ENCODE measurements around the gene NCF4. TPM values are rescaled to one million over a fixed set of nuclear protein-coding genes. Genes with fewer than 3 reads are reported as not detected.

The NCF4 gene
- total and polyA plus RNA-seq, 9 of the 15 experiments (the other 6 are each of a cell fraction or from before 2014, with no cell fraction given), result 0.04 to 0.95 (median 0.33) TPM

DNA sequence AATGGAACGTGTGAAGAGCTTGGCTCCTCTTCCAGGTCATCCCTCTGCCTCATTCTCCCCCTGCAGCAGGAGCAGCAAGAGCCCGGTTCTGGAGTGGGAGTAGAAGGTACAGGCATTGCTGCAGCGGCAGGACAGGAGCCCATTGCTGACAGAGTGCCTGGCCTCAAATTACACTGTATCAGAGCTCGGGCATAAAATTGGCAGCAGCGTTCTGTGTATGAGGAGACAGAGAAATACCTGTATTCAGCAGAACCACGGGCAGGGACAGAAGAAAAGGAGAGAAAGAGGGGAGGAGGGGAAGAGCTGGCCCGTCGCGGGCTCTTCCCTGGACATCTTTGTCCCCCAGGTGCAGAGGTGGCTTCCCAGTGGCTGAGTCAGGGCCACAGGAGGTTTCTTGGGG, 2.6 kb upstream of the NCF4 start:
- WGBS (ENCODE audit: insufficient coverage, low coverage, missing lambda C conversion rate), result 0% methylated on average over 4 of the region's 9 CpGs
- peaks cover 0 to 19% of the 10 kb centered on the region in 2 experiments; a peak in 3 of 5 replicates for H3K4me1 ChIP-seq (replicated peaks in 1 of 2; ENCODE audit: control insufficient read depth in 2 of 2, insufficient read depth in 2 of 2, low read length in 2 of 2)
- DNase-seq (ENCODE audit: extremely low read depth in 1 of 4, low spot score in 3 of 4) (no peak), ATAC-seq (no peak), FAIRE-seq (no peak)
- H2AFZ ChIP-seq (ENCODE audit: low read depth, low read length), result no peak overlapping the region
- in situ Hi-C loops (cut with MboI), result no loop called here
- H3K27ac ChIP-seq (ENCODE audit: extremely low read depth, low read depth, low read length), result no peak overlapping the region
- intact Hi-C loops (cut with micrococcal nuclease), result loop anchor here (5.0 kb wide), 1 partner anchor 119 kb away; no protein-coding TSS in a partner anchor
- H3K9me1 ChIP-seq (ENCODE audit: control insufficient read depth, insufficient read depth, low read length), result no peaks in the 10 kb centered on the region
- no peaks in the 10 kb centered on the region; the same call in 1 of the 2 replicates for H4K20me1 ChIP-seq (replicated peaks; ENCODE audit: control insufficient read depth, insufficient read depth, low read length)
- ChIA-PET POLR2A (no interaction called here), CTCF (ENCODE audit: low intra/inter-chr PET ratio) (no interaction called here)
- no peaks in the 10 kb centered on the region for H3K36me3 ChIP-seq (ENCODE audit: control insufficient read depth, insufficient read depth, low read length)
- no peak overlapping the region for H3K9ac ChIP-seq (ENCODE audit: insufficient read depth in 1 of 2, low read depth in 2 of 2, low read length in 2 of 2)
- H3K4me3 ChIP-seq, result no peak overlapping the region
- peaks cover 0 to 6% of the 10 kb centered on the region in 2 experiments; a peak in 1 of 5 replicates for H3K27me3 ChIP-seq (ENCODE audit: control insufficient read depth in 2 of 2, insufficient read depth in 2 of 2, low read length in 2 of 2)
- BruUV-seq (replicated peaks), result no TSS peak
- no peaks in the 10 kb centered on the region for H3K9me3 ChIP-seq (replicated peaks; ENCODE audit: control insufficient read depth, insufficient read depth, low read depth, low read length)
- no peaks in the 10 kb centered on the region for H3K79me2 ChIP-seq (ENCODE audit: control insufficient read depth, insufficient read depth, low read length)
- no peak overlapping the region for H3K4me2 ChIP-seq (ENCODE audit: insufficient read depth, low read length)
- TF ChIP-seq, protein P1, sequence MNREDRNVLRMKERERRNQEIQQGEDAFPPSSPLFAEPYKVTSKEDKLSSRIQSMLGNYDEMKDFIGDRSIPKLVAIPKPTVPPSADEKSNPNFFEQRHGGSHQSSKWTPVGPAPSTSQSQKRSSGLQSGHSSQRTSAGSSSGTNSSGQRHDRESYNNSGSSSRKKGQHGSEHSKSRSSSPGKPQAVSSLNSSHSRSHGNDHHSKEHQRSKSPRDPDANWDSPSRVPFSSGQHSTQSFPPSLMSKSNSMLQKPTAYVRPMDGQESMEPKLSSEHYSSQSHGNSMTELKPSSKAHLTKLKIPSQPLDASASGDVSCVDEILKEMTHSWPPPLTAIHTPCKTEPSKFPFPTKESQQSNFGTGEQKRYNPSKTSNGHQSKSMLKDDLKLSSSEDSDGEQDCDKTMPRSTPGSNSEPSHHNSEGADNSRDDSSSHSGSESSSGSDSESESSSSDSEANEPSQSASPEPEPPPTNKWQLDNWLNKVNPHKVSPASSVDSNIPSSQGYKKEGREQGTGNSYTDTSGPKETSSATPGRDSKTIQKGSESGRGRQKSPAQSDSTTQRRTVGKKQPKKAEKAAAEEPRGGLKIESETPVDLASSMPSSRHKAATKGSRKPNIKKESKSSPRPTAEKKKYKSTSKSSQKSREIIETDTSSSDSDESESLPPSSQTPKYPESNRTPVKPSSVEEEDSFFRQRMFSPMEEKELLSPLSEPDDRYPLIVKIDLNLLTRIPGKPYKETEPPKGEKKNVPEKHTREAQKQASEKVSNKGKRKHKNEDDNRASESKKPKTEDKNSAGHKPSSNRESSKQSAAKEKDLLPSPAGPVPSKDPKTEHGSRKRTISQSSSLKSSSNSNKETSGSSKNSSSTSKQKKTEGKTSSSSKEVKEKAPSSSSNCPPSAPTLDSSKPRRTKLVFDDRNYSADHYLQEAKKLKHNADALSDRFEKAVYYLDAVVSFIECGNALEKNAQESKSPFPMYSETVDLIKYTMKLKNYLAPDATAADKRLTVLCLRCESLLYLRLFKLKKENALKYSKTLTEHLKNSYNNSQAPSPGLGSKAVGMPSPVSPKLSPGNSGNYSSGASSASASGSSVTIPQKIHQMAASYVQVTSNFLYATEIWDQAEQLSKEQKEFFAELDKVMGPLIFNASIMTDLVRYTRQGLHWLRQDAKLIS (CRISPR knock-in tag; IDR thresholded peaks at IDR 0.05), result no peak
- TF ChIP-seq XRCC4 (IDR thresholded peaks at IDR 0.05; ENCODE audit: extremely low read depth, insufficient read depth, insufficient read length), result no peak
- TF ChIP-seq, protein P2, sequence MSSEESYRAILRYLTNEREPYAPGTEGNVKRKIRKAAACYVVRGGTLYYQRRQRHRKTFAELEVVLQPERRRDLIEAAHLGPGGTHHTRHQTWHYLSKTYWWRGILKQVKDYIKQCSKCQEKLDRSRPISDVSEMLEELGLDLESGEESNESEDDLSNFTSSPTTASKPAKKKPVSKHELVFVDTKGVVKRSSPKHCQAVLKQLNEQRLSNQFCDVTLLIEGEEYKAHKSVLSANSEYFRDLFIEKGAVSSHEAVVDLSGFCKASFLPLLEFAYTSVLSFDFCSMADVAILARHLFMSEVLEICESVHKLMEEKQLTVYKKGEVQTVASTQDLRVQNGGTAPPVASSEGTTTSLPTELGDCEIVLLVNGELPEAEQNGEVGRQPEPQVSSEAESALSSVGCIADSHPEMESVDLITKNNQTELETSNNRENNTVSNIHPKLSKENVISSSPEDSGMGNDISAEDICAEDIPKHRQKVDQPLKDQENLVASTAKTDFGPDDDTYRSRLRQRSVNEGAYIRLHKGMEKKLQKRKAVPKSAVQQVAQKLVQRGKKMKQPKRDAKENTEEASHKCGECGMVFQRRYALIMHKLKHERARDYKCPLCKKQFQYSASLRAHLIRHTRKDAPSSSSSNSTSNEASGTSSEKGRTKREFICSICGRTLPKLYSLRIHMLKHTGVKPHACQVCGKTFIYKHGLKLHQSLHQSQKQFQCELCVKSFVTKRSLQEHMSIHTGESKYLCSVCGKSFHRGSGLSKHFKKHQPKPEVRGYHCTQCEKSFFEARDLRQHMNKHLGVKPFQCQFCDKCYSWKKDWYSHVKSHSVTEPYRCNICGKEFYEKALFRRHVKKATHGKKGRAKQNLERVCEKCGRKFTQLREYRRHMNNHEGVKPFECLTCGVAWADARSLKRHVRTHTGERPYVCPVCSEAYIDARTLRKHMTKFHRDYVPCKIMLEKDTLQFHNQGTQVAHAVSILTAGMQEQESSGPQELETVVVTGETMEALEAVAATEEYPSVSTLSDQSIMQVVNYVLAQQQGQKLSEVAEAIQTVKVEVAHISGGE (CRISPR knock-in tag; IDR thresholded peaks at IDR 0.05), result no peak
- no peak for TF ChIP-seq NFRKB (IDR thresholded peaks at IDR 0.05; ENCODE audit: low read depth)
- no peak for TF ChIP-seq PML (IDR thresholded peaks at IDR 0.05; ENCODE audit: low read length)
- TF ChIP-seq, protein P3, sequence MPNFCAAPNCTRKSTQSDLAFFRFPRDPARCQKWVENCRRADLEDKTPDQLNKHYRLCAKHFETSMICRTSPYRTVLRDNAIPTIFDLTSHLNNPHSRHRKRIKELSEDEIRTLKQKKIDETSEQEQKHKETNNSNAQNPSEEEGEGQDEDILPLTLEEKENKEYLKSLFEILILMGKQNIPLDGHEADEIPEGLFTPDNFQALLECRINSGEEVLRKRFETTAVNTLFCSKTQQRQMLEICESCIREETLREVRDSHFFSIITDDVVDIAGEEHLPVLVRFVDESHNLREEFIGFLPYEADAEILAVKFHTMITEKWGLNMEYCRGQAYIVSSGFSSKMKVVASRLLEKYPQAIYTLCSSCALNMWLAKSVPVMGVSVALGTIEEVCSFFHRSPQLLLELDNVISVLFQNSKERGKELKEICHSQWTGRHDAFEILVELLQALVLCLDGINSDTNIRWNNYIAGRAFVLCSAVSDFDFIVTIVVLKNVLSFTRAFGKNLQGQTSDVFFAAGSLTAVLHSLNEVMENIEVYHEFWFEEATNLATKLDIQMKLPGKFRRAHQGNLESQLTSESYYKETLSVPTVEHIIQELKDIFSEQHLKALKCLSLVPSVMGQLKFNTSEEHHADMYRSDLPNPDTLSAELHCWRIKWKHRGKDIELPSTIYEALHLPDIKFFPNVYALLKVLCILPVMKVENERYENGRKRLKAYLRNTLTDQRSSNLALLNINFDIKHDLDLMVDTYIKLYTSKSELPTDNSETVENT (CRISPR knock-in tag; IDR thresholded peaks at IDR 0.05), result no peak
- TF ChIP-seq, protein P4, sequence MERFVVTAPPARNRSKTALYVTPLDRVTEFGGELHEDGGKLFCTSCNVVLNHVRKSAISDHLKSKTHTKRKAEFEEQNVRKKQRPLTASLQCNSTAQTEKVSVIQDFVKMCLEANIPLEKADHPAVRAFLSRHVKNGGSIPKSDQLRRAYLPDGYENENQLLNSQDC (CRISPR knock-in tag; IDR thresholded peaks at IDR 0.05), result no peak
- TF ChIP-seq MCM5 (IDR thresholded peaks at IDR 0.05; ENCODE audit: low read depth), result no peak
- TF ChIP-seq HNRNPUL1 (IDR thresholded peaks at IDR 0.05; ENCODE audit: low read length), result no peak
- TF ChIP-seq, protein P5, sequence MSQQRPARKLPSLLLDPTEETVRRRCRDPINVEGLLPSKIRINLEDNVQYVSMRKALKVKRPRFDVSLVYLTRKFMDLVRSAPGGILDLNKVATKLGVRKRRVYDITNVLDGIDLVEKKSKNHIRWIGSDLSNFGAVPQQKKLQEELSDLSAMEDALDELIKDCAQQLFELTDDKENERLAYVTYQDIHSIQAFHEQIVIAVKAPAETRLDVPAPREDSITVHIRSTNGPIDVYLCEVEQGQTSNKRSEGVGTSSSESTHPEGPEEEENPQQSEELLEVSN (IDR thresholded peaks at IDR 0.05; ENCODE audit: borderline replicate concordance in 1 of 2, extremely low read depth in 1 of 2, insufficient read depth in 1 of 2, insufficient read length in 1 of 2, low read depth in 1 of 2, low read length in 1 of 2, poor library complexity in 1 of 2, severe bottlenecking in 1 of 2), result no peak

Measured in K562 (cell line).